HG02981 (cell line): ENCODE results near the gene TRAPPC2B.

ENCODE experiments used
- ATAC-seq: cut with Tn5 transposase; IDR thresholded peaks from one replicate; pipeline ENCODE4 v1.9.1; 2021; ENCODE audit warnings: mild to moderate bottlenecking, moderate library complexity; ENCODE audit not compliant: unreplicated experiment

TRAPPC2B gene

DNA sequence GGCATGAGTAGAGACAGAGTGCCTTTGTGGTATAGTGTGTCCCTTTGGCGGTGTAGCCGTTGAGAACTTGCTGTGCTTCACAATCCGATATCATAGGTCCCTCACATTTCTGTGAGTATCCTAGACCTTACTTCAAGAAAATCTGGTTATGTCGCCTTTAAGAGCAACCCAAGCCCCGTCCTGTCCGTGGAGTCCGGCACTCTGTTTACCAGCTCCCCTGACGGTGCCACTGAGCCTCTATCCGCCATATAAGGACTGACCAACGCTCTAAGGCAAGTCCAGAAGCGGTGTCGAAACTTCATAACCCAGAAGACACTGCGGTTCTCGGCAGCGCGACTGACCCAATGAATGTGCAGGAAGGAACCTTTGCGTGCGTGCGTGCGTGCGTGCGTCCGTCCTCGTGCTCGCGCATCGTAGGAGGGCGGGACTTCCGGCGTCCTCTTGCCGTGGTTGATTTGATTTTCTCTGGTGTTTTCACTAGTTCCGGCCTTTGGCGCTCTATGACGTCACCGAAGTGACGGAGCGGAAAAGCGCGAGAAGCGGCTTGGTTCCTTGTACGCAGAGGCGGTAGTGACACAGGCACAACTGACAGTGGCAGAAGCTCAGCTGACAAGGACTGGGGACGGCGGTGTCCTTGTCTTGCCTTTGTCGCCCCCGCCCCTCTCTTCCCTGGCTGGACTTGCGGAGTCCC is at the start of gene TRAPPC2B, which contains the start of gene ZNF547:
TSS of gene TRAPPC2B (plus strand) at position 555 of the 691 bp plus-strand sequence. CDS start 1,283 bp downstream, outside the sequence.
TSS of gene ZNF547 (plus strand) at position 555 of the 691 bp plus-strand sequence. CDS start 5,005 bp downstream, outside the sequence.
- peak; percentile 95 for ATAC-seq

DNA sequence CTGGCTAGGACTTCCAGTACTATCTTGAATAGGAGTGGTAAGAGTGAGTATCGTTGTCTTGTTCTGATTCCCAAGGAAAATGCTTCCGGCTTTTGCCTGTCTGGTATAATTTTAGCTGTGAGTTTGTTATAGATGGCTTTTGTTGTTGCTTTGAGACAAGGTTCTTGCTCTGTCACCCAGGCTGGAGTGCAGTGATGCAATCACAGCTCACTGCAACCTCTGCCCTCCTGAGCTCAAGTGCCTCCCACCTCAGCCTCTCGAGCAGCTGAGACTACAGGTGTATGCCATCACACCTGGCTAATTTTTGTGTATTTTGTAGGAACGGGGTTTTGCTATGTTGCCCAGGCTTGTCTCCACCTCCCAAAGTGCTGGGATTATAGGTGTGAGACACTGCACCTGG is 49.2 kb upstream of the TRAPPC2B start:
- ATAC-seq: no peak

DNA sequence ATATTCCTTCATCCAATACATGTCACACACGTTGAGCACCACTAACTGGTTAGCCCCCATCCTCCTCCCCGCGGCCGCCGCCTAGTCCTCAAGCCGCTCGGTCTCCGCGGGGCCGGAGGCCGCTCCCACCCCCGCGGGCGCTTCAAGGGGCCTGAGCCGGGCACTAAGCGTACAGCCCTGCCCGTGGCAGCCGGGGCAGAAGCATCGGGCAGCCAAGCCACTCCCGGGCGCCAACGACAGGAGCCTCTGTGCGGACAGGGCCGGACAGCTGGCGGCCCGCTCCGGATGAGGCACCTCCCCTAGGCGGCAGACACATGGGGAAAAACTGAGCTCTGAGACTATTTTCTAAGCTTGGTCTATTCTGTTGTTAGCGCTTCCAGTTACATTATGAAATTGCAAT is 45.8 kb upstream of the TRAPPC2B start:
- no peak for ATAC-seq

- no peak for ATAC-seq
These were observed 43.5 kb upstream of the TRAPPC2B start for GRCh38 chr19:57319869-57320179.

DNA sequence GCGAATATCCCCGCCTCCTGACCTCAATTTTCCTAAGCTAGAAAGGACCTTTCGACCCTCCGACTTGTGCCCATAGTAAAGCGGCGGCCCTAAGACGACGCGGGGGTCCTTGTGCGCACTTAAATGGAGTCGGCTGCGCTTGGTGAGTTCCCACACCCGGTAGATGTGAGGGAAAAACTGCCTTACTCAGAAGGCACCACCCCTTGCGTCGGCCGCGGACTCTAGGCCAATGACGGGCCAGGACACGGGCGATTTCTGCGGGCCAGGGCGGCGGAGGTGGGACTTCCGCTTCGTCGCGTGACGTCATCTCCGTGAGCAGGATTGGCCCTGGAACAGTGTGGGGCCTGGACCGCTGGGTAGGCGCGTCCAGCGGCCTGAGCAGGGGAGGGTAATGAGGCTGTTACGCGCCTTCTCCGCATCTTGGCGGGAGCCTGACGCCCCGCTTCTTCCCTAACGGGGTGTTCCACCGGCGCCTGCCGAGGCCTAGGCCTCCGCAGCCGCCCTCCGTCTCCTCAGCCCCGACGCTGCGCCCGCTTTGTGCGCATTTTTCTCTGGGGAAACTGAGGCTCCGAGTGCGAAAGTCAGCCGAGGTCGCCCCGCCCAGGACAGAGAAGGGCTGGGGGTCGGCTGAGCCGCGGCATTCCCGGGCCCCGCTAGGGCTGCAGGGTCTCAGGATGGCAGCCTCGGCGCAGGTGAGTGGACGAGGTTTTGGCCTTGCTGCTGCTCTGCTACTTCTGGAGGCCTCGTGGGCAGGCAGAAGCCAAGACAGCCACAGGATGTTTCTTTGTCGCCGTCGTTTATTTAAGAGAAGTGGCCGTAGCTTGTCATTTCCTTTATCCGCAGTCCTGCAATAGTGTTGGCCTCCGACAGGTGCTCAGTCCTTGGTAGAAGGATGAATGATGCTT is 42.9 kb upstream of the TRAPPC2B start, which contains the start of gene ZNF543:
TSS of gene ZNF543 (plus strand) at position 293 of the 905 bp plus-strand sequence. CDS start at position 675, 382 bp downstream.
- peak; percentile 93 for ATAC-seq

DNA sequence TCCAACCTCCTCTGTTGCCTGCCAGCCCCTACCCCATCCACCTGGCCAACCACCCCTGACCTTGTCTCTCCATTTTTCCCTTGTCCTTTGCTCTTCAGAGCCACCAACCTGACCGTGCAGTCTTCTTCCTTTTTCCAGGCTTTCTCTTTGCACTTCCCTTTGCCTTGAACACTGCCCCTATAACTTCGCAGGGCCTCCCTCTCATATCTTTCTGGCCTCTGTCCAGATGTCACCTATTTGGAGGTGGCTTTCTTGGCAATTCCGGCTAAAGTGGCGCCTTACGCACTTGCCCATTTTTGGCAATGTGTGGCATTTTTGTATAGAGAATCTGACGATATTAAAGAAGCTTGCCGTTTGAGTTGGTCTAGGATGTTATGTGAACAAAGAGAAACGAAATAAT is 42.2 kb upstream of the TRAPPC2B start:
- ATAC-seq: no peak

DNA sequence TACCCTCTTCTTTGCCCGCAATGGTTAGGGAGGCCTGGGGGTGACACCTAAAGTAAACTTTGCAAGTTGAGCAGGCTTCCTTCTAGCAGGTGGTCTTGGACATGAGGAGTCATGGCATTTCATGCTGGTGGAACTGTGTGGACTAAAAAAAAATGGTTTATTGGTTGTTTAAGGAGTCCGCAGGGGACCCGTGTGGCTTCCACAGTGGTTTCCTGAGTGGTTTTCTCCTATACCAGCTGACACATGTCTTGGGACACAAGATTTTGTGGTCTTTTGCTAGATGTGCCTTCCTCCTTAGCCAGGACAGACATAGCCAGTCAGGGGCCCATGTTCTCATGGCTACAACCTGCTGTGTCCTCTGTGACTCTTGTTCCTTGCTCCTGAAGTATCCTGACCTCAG is 41.6 kb upstream of the TRAPPC2B start:
- no peak for ATAC-seq

GRCh38 chr19:57324992-57325391 is 38.4 kb upstream of the TRAPPC2B start:
- ATAC-seq: no peak

DNA sequence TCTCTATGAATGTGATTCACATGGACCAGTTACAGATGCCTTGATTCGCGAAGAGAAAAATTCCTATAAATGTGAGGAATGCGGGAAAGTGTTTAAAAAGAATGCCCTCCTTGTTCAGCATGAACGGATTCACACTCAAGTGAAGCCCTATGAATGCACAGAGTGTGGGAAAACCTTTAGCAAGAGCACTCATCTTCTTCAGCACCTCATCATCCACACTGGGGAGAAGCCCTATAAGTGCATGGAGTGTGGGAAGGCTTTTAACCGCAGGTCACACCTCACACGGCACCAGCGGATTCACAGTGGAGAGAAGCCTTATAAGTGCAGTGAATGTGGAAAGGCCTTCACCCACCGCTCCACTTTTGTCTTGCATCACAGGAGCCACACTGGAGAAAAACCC is 35.4 kb upstream of the TRAPPC2B start:
- ATAC-seq: no peak

- no peak for ATAC-seq
These were observed 29.2 kb upstream of the TRAPPC2B start for GRCh38 chr19:57334191-57334590.

- ATAC-seq: no peak
These were observed 24.5 kb upstream of the TRAPPC2B start for GRCh38 chr19:57338877-57339276.

DNA sequence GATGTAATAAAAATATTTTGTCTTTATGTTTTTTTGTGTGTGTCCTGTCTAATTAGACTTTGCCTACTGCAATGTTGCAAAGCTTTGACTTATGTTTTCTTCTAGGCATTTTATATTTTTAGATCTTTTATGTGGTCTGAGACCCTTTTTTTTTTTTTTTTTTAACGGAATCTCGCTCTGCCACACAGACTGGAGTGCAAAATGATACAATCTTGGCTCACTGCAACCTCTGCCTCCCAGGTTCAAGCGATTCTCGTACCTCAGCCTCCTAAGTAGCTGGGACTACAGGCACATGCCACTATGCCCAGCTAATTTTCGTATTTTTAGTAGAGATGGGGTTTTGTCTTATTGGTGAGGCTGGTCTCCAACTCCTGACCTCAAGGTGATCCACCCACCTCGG is 20.8 kb upstream of the TRAPPC2B start:
- no peak for ATAC-seq

GRCh38 chr19:57348136-57348535 is 15.2 kb upstream of the TRAPPC2B start:
- ATAC-seq: no peak

- peak; percentile 98 for ATAC-seq
These were observed 12.2 kb upstream of the TRAPPC2B start, which contains the start of gene ZNF304 for GRCh38 chr19:57350877-57351805. Gene ZNF304 (plus strand): TSS chr19:57351271. CDS start chr19:57351665, 394 bp downstream.

DNA sequence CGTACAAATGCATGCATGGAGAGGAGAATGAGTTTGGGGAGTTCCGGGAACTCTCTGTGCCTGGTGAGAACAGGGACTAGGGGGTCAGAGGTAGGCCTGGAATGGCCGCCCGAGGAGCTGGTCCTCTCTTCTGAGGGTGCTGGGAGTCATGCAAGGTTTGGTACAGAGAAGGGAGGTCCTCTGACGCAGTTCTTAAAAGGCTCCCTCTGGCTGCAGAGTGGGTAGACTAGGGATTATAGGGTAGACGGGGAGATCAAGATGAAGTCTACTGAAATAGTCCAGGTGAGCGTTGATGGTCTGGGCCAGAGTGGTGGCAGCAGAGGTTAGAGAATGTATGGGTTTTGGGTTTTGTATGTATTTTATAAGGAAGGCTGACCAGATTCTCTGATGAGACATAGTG is 11.5 kb upstream of the TRAPPC2B start:
- ATAC-seq: peak; percentile 14

GRCh38 chr19:57355916-57356315 is 7.4 kb upstream of the TRAPPC2B start:
- no peak for ATAC-seq

DNA sequence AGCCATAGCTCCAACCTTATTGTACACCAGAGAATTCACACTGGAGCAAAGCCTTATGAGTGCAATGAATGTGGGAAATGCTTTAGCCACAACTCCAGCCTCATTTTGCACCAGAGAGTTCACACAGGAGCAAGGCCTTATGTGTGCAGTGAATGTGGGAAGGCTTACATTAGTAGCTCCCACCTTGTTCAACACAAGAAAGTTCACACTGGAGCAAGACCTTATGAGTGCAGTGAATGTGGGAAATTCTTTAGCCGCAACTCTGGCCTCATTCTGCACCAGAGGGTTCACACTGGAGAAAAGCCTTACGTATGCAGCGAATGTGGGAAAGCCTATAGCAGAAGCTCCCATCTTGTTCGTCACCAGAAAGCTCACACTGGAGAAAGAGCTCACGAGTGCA is 5.9 kb upstream of the TRAPPC2B start:
- ATAC-seq: no peak

DNA sequence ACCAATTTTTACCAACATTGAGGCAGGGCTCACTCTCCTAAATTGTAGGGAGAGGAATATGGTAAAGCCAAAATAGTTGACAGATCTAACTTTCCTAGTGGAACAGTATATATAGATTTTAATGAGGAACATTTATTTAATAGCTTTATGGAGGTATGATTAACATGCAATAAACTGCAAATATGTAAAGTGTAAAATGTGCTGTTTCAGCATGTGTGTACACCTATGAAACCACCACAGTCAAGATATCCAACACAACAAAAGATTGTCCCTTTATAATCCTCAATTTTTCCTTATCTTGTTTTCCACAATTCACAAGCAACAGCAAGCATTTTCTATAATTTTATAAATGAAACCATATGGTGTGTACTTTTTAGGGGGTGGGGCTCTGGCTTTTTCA is 4.1 kb upstream of the TRAPPC2B start:
- no peak for ATAC-seq

- ATAC-seq: no peak
These were observed 932 bp upstream of the TRAPPC2B start for GRCh38 chr19:57362419-57362818.

DNA sequence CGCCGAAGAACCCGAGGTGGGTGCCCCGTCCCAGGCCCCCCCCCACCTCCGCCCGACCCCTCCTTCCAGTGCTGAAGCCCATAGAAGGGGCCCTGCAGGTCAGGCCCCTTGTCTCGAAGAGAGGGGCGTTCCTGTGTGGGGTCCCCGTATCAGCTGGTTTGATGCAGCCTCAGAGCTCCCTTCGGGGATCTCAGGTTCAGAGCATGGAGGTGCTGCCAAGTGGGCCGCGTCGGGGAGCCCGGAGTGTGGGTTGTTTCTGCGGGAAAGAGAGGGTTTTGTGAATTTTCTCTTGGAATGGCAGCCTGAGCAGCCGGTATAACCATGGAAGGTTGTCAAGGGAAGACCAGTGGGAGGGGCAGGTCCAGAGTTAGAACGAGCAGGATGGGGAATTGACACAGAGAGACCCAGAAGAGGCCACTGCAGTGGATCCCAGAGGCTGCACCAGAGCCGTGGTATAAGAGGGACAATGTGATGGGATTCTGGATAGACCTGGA is 384 bp downstream of the TRAPPC2B start:
- peak; percentile 4 for ATAC-seq

DNA sequence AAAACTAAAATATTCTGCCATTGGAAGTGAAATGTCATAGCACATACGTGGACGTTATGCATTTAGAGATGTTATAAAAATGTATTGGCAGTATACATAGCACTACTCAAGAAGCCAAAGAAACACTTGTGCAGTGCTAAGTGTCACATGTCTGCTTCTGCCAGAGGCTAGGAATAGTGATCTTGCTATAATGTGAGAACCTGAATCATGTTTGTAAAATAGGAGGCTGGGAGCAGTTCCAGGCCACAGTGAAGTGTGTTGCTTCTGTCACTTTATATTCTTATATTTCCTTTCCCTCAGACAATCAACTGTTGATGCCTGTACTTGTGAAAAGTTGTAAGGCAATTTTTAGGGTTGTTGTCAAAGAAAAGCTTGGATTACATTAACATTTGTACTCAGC is 3.4 kb downstream of the TRAPPC2B start:
- no peak for ATAC-seq
